Endometrial microvascular endothelial cells (primary cell): Measurements from ENCODE around the gene HMGCS1. TPM values are rescaled to one million over a fixed set of nuclear protein-coding genes. Genes with fewer than 3 reads are reported as not detected.
"Not testable (repeated sequence)": the region's sequence is repeated elsewhere in the genome, so short reads cannot be mapped to it uniquely, and the experiment has no call there.

Experiments used
- in situ Hi-C: cut with HindIII; loops from 2 replicates; pipeline ENCODE4 v1.10.0; 2017; ENCODE audit warnings: low sequenced_read_pairs, low pct_unique_long_range_greater_than_20kb; ENCODE audit errors: inconsistent ontology term
- total RNA-seq: library from RNA; depleted of rRNA; stranded (reverse); fragments of >200 nt; gene quantifications from one replicate; pipeline ENCODE4 v1.2.3, GENCODE V29; 2015; ENCODE audit errors: inconsistent ontology term

HMGCS1 gene
- total RNA-seq, 1 donor from 2014 or later: 11.4 TPM

GRCh38 chr5:43281840-43282658, 31.2 kb downstream of the HMGCS1 start:
- in situ Hi-C loops: no loop called here

- in situ Hi-C loops: no loop called here
Measured at GRCh38 chr5:43279548-43280274, 33.5 kb downstream of the HMGCS1 start.

GRCh38 chr5:43275391-43275790, 37.8 kb downstream of the HMGCS1 start:
- in situ Hi-C loops: no loop called here

GRCh38 chr5:43274435-43275114, 38.6 kb downstream of the HMGCS1 start:
- in situ Hi-C loops: no loop called here

- in situ Hi-C loops: no loop called here
Measured at GRCh38 chr5:43273552-43273951, 39.7 kb downstream of the HMGCS1 start.

GRCh38 chr5:43270645-43271044, 42.6 kb downstream of the HMGCS1 start:
- in situ Hi-C loops: no loop called here

GRCh38 chr5:43268188-43268820, 44.9 kb downstream of the HMGCS1 start:
- in situ Hi-C loops: no loop called here

GRCh38 chr5:43262269-43262668, 50.9 kb downstream of the HMGCS1 start:
- in situ Hi-C loops: not testable (repeated sequence)

- in situ Hi-C loops: no loop called here
Measured at GRCh38 chr5:43258116-43258515, 55.1 kb downstream of the HMGCS1 start.

- in situ Hi-C loops: no loop called here
Measured at GRCh38 chr5:43256261-43256966, 56.8 kb downstream of the HMGCS1 start.

- in situ Hi-C loops: no loop called here
Measured at GRCh38 chr5:43255704-43256103, 57.5 kb downstream of the HMGCS1 start.

GRCh38 chr5:43251754-43252153, 61.5 kb downstream of the HMGCS1 start:
- in situ Hi-C loops: no loop called here

GRCh38 chr5:43245724-43246385, 67.4 kb downstream of the HMGCS1 start:
- in situ Hi-C loops: no loop called here

GRCh38 chr5:43244823-43245565, 68.2 kb downstream of the HMGCS1 start:
- in situ Hi-C loops: no loop called here

GRCh38 chr5:43243270-43243669, 69.9 kb downstream of the HMGCS1 start:
- in situ Hi-C loops: no loop called here

GRCh38 chr5:43242196-43242595, 71.0 kb downstream of the HMGCS1 start:
- in situ Hi-C loops: no loop called here
